ENCODE measurements around the gene IL5.

- TF ChIP-seq CTCF (IDR thresholded peaks at IDR 0.05): no peak
- no peak for TF ChIP-seq POLR2A (IDR thresholded peaks at IDR 0.05)
Measured at GRCh38 chr5:132539716-132540115, 3.6 kb downstream of the IL5 start.
